Measurements from ENCODE around the gene CCDC106. TPM values are rescaled to one million over a fixed set of nuclear protein-coding genes. Genes with fewer than 3 reads are reported as not detected.

Gene CCDC106
- total and polyA plus RNA-seq, 2 of the 4 experiments (the other 2 are of a cell fraction): 2.3 to 13.6 TPM

- H3K14ac ChIP-seq (replicated peaks; ENCODE audit: low read depth, low read length): no peak overlapping the region
- H3K9me3 ChIP-seq (ENCODE audit: control insufficient read depth, insufficient read depth, low read length): no peaks in the 10 kb centered on the region
- no peak overlapping the region; the same call in 1 of the 2 replicates for H2AK5ac ChIP-seq (ENCODE audit: low read depth, low read length)
- H4K8ac ChIP-seq (ENCODE audit: low read depth in 2 of 2, low read length in 2 of 2): no peak overlapping the region
- no peak overlapping the region for H2BK15ac ChIP-seq (ENCODE audit: low read depth, low read length)
- dilution Hi-C loops (cut with HindIII; ENCODE audit: low sequenced_read_pairs, unreplicated experiment) (no loop called here), intact Hi-C loops (cut with micrococcal nuclease) (no loop called here), in situ Hi-C loops (cut with MboI; ENCODE audit: low sequenced_read_pairs) (loop anchor here (25.0 kb wide), 2 partner anchors 1190 to 1515 kb away; partner anchors contain the start of genes CDC42EP5, CNOT3 and LENG9)
- H2BK5ac ChIP-seq (ENCODE audit: low read depth, low read length, poor library complexity, severe bottlenecking): no peak overlapping the region
- no peak overlapping the region for H4K5ac ChIP-seq (ENCODE audit: low read depth, low read length)
- no peak overlapping the region for H3K23ac ChIP-seq (ENCODE audit: low read depth, low read length)
- H2BK120ac ChIP-seq (ENCODE audit: low read depth, low read length): no peak overlapping the region
- no peak overlapping the region for H3K4me3 ChIP-seq (ENCODE audit: insufficient read depth, low read depth, low read length)
- peaks cover 13% of the 10 kb centered on the region for H3K4me1 ChIP-seq (ENCODE audit: control insufficient read depth, insufficient read depth, low read length)
- H2AK9ac ChIP-seq (replicated peaks; ENCODE audit: low read depth, low read length, poor library complexity): peak overlapping the region; percentile 61
- H3K79me1 ChIP-seq (ENCODE audit: low read depth in 1 of 2, low read length in 2 of 2): peaks cover 8 to 19% of the 10 kb centered on the region in 2 experiments; a peak in 3 of 4 replicates
- 0 out of 2 replicates have a peak, but pooled peaks cover 10% of the 10 kb centered on the region for H3K9me1 ChIP-seq (ENCODE audit: insufficient read depth, low read length)
- CTCF ChIA-PET: interaction anchor here (0.5 to 0.9 kb wide), 4 partner anchors 14 to 1516 kb away, joined by 3 to 4 read pairs (median 3); no protein-coding TSS in a partner anchor
- H2BK20ac ChIP-seq (ENCODE audit: low read depth, low read length): no peak overlapping the region
- no peak overlapping the region for H3K27ac ChIP-seq (ENCODE audit: insufficient read depth, low read length)
- H3K18ac ChIP-seq (ENCODE audit: low read depth, low read length): no peak overlapping the region
- H4K91ac ChIP-seq (ENCODE audit: insufficient read depth, low read depth, low read length): no peak overlapping the region
- H3K9ac ChIP-seq (ENCODE audit: low read depth, low read length): no peak overlapping the region
- POLR2A ChIA-PET (ENCODE audit: unreplicated experiment): interaction anchor here (0.6 kb wide), 1 partner anchor 403 kb away, joined by 10 read pairs; no protein-coding TSS in a partner anchor
- no peak overlapping the region for H3K4me2 ChIP-seq (ENCODE audit: low read depth, low read length)
- H3K27me3 ChIP-seq (ENCODE audit: control insufficient read depth, insufficient read depth, low read length): no peaks in the 10 kb centered on the region
- no peak overlapping the region for H3K4ac ChIP-seq (ENCODE audit: low read depth, low read length)
- no peak overlapping the region for H3K56ac ChIP-seq (ENCODE audit: extremely low read depth, insufficient read depth, low read length)
- 71% methylated on average over 34 of the region's 71 CpGs; no CpG with 5 or more reads in 1 of the 2 experiments for WGBS, 2 experiments (ENCODE audit: extremely low coverage in 2 of 2, insufficient read length in 1 of 2)
- DNase-seq (no peak), ATAC-seq (ENCODE audit: low read depth) (no peak)
- H2AFZ ChIP-seq (replicated peaks; ENCODE audit: low read length, poor library complexity): peak overlapping the region; percentile 15
- H4K20me1 ChIP-seq (ENCODE audit: insufficient read depth, low read length): peaks cover 30% of the 10 kb centered on the region
- H3K36me3 ChIP-seq (ENCODE audit: control insufficient read depth, insufficient read depth, low read length): peaks cover 8% of the 10 kb centered on the region
- no TSS peak for BruUV-seq (replicated peaks)
- no peak for TF ChIP-seq RAD21 (IDR thresholded peaks at IDR 0.05; ENCODE audit: low read length)
- TF ChIP-seq RFX5 (IDR thresholded peaks at IDR 0.05; ENCODE audit: low read depth, low read length): no peak
- TF ChIP-seq, protein P1, sequence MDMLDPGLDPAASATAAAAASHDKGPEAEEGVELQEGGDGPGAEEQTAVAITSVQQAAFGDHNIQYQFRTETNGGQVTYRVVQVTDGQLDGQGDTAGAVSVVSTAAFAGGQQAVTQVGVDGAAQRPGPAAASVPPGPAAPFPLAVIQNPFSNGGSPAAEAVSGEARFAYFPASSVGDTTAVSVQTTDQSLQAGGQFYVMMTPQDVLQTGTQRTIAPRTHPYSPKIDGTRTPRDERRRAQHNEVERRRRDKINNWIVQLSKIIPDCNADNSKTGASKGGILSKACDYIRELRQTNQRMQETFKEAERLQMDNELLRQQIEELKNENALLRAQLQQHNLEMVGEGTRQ (IDR thresholded peaks at IDR 0.05; ENCODE audit: low read depth, low read length): no peak
- TF ChIP-seq, protein P2, sequence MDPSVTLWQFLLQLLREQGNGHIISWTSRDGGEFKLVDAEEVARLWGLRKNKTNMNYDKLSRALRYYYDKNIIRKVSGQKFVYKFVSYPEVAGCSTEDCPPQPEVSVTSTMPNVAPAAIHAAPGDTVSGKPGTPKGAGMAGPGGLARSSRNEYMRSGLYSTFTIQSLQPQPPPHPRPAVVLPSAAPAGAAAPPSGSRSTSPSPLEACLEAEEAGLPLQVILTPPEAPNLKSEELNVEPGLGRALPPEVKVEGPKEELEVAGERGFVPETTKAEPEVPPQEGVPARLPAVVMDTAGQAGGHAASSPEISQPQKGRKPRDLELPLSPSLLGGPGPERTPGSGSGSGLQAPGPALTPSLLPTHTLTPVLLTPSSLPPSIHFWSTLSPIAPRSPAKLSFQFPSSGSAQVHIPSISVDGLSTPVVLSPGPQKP (IDR thresholded peaks at IDR 0.05; ENCODE audit: borderline replicate concordance, low read depth, low read length): no peak
These were observed 4.5 kb downstream of the CCDC106 start for GRCh38 chr19:55652311-55653128.

Measured in IMR-90 (cell line).